ENCODE measurements around the gene PCDH9. TPM values are rescaled to one million over a fixed set of nuclear protein-coding genes. Genes with fewer than 3 reads are reported as not detected.

PCDH9 gene
- total and polyA plus RNA-seq, 2 of the 13 experiments (the other 11 are each of a cell fraction or from before 2014, with no cell fraction given), result 0.09 TPM; not detected in 1

- intact Hi-C loops (cut with micrococcal nuclease; ENCODE audit: unreplicated experiment) (no loop called here), in situ Hi-C loops (cut with HindIII; ENCODE audit: extremely low pct_ligation_motif_present, low pct_unique_long_range_greater_than_20kb) (no loop called here)
- Histone ChIP-seq H3K79me2 (ENCODE audit: insufficient read depth, low read length) (no peaks in the 10 kb centered on the region), H3K9me3 (ENCODE audit: low read length) (no peaks in the 10 kb centered on the region), H3K9ac (ENCODE audit: insufficient read depth, low read depth, low read length) (no peak overlapping the region), H4K20me1 (ENCODE audit: insufficient read depth, low read length) (peaks cover 4% of the 10 kb centered on the region; the same call in 1 of the 2 replicates), H3K36me3 (replicated peaks in 1 of 2; ENCODE audit: control insufficient read depth in 1 of 2, insufficient read depth in 2 of 2, low read length in 2 of 2) (no peaks in the 10 kb centered on the region), H3K4me2 (ENCODE audit: low read depth, low read length) (no peak overlapping the region), H2AFZ (ENCODE audit: low read length) (no peak overlapping the region), H3K4me3 (replicated peaks in 1 of 3; ENCODE audit: insufficient read depth in 1 of 3, low read depth in 2 of 3, low read length in 3 of 3) (no peak overlapping the region), H3K27me3 (ENCODE audit: control insufficient read depth in 1 of 2, insufficient read depth in 2 of 2, low read length in 2 of 2) (no peaks in the 10 kb centered on the region), H3K27ac (ENCODE audit: extremely low read length, insufficient read depth, low read length) (no peak overlapping the region), H3K4me1 (ENCODE audit: insufficient read depth, low read length) (no peaks in the 10 kb centered on the region)
- ChIA-PET CTCF (ENCODE audit: low intra/inter-chr PET ratio, low total read pairs) (no interaction called here), POLR2A (no interaction called here)
- ATAC-seq, result no peak
- DNase-seq (ENCODE audit: low spot score), result no peak
- FAIRE-seq, result no peak
- TF ChIP-seq ZNF816 (CRISPR knock-in tag; IDR thresholded peaks at IDR 0.05; ENCODE audit: borderline replicate concordance) (no peak), KDM4B (CRISPR knock-in tag; IDR thresholded peaks at IDR 0.05) (no peak), GPBP1L1 (CRISPR knock-in tag; IDR thresholded peaks at IDR 0.05) (no peak), ZNF597 (CRISPR knock-in tag; IDR thresholded peaks at IDR 0.05) (no peak), KAT8 (CRISPR knock-in tag; IDR thresholded peaks at IDR 0.05) (no peak), THAP8 (CRISPR knock-in tag; IDR thresholded peaks at IDR 0.05; ENCODE audit: borderline replicate concordance) (no peak), GATAD2A (CRISPR knock-in tag; IDR thresholded peaks at IDR 0.05) (no peak), ATF1 (CRISPR knock-in tag; IDR thresholded peaks at IDR 0.05) (no peak)
- whole genome bisulfite sequencing (ENCODE audit: low lambda C conversion rate), result 9% methylated on average over 3 of the region's 3 CpGs
- BruUV-seq (replicated peaks), result no TSS peak
These were observed 770.5 kb downstream of the PCDH9 start for GRCh38 chr13:66459634-66460033.
